SK-N-SH (cell line): ENCODE data around the gene SMC1B.

ENCODE experiments used
- CTCF ChIP-seq: fragments of 200-600 bp; sonication (generic); IDR thresholded peaks from 2 replicates; pipeline ENCODE4 v1.6.1; 2017; ENCODE audit warnings: antibody characterized with exemption, mild to moderate bottlenecking, moderate library complexity
- EP300 ChIP-seq, 2 experiments: IDR thresholded peaks; 2 replicates each; pipeline versions ENCODE4 v1.4.0 to v1.6.1; 2012; ENCODE audit warnings: borderline replicate concordance in 1 of 2, low read depth in 1 of 2, low read length in 1 of 2
- GATA2 ChIP-seq: sonication (generic); formaldehyde crosslinking; IDR thresholded peaks from 2 replicates; pipeline ENCODE4 v1.5.0; 2020; ENCODE audit warnings: mild to moderate bottlenecking, missing genetic modification reagents
- IRF3 ChIP-seq: fragments of 150-350 bp; IDR thresholded peaks from 2 replicates; pipeline ENCODE4 v1.6.1; 2016; ENCODE audit warnings: mild to moderate bottlenecking, low read depth, low read length
- JUND ChIP-seq: IDR thresholded peaks from 2 replicates; pipeline ENCODE4 v1.4.0; 2012
- MAX ChIP-seq: IDR thresholded peaks from 2 replicates; pipeline ENCODE4 v1.4.0; 2012; ENCODE audit warnings: low read depth
- RAD21 ChIP-seq: IDR thresholded peaks from 2 replicates; pipeline ENCODE4 v1.6.1; 2012; ENCODE audit warnings: mild to moderate bottlenecking, low read length
- RXRA ChIP-seq: IDR thresholded peaks from 2 replicates; pipeline ENCODE4 v1.4.0; 2012; ENCODE audit warnings: low read depth, mild to moderate bottlenecking, borderline replicate concordance
- SMC3 ChIP-seq: IDR thresholded peaks from 2 replicates; pipeline ENCODE4 v1.6.1; 2012; ENCODE audit warnings: low read depth, low read length, improper control_type of control experiment
- TEAD4 ChIP-seq: IDR thresholded peaks from 2 replicates; pipeline ENCODE4 v1.4.0; 2012; ENCODE audit warnings: mild to moderate bottlenecking, borderline replicate concordance; ENCODE audit not compliant: insufficient read depth
- USF1 ChIP-seq: IDR thresholded peaks from 2 replicates; pipeline ENCODE4 v1.4.0; 2012; ENCODE audit warnings: low read depth, borderline replicate concordance
- YY1 ChIP-seq: IDR thresholded peaks from 2 replicates; pipeline ENCODE4 v1.4.0; 2012; ENCODE audit warnings: low read depth, mild to moderate bottlenecking

GRCh38 chr22:45337536-45337935, 75.9 kb downstream of the SMC1B start:
- TF ChIP-seq JUND (no peak), CTCF (no peak), SMC3 (no peak), TEAD4 (no peak), RAD21 (no peak), YY1 (no peak), GATA2 (no peak), USF1 (no peak), MAX (no peak), EP300 (IDR thresholded peaks at IDR 0.05; ENCODE audit: borderline replicate concordance in 1 of 2, low read depth in 1 of 2, low read length in 1 of 2) (no peak), RXRA (no peak), IRF3 (no peak)
